AG20443 (cell line): ENCODE results near the gene TMEM254.
"Not testable (repeated sequence)": the region's sequence is repeated elsewhere in the genome, so short reads cannot be mapped to it uniquely, and the experiment has no call there.

Experiments used
- DNase-seq: peaks from one replicate; pipeline ENCODE4 v3.0.0; 2012; ENCODE audit warnings: low spot score, mixed read lengths

TMEM254 gene

GRCh38 chr10:80077869-80078447 lies 507 bp upstream of the TMEM254 start:
- no peak for DNase-seq

- no peak for DNase-seq
These were observed 851 bp downstream of the TMEM254 start for GRCh38 chr10:80079312-80079719.

GRCh38 chr10:80081026-80081425 lies 2.6 kb downstream of the TMEM254 start:
- DNase-seq: no peak

GRCh38 chr10:80081801-80082750 lies 3.6 kb downstream of the TMEM254 start:
- DNase-seq: no peak

GRCh38 chr10:80090121-80090520 lies 11.7 kb downstream of the TMEM254 start:
- DNase-seq: no peak

GRCh38 chr10:80094231-80094630 lies 15.8 kb downstream of the TMEM254 start:
- no peak for DNase-seq

- not testable (repeated sequence) for DNase-seq
These were observed 19.8 kb downstream of the TMEM254 start for GRCh38 chr10:80098272-80098671.

- not testable (repeated sequence) for DNase-seq
These were observed 20.8 kb downstream of the TMEM254 start for GRCh38 chr10:80099295-80099694.

GRCh38 chr10:80100116-80100515 lies 21.7 kb downstream of the TMEM254 start:
- no peak for DNase-seq

GRCh38 chr10:80100861-80101695 lies 22.6 kb downstream of the TMEM254 start:
- no peak for DNase-seq

- DNase-seq: peak; percentile 81
These were observed 25.8 kb downstream of the TMEM254 start for GRCh38 chr10:80104066-80104926.

- no peak for DNase-seq
These were observed 30.2 kb downstream of the TMEM254 start for GRCh38 chr10:80108576-80109239.

GRCh38 chr10:80110986-80111385 lies 32.5 kb downstream of the TMEM254 start:
- DNase-seq: no peak

- DNase-seq: no peak
These were observed 40.2 kb downstream of the TMEM254 start for GRCh38 chr10:80118669-80119068.

GRCh38 chr10:80122110-80122710 lies 43.7 kb downstream of the TMEM254 start:
- DNase-seq: no peak

- peak; percentile 17 for DNase-seq
These were observed 44.3 kb downstream of the TMEM254 start for GRCh38 chr10:80122746-80123145.

GRCh38 chr10:80126876-80127275 lies 48.4 kb downstream of the TMEM254 start:
- DNase-seq: no peak

GRCh38 chr10:80131499-80131901 lies 53.0 kb downstream of the TMEM254 start:
- no peak for DNase-seq

GRCh38 chr10:80132299-80133139 lies 54.1 kb downstream of the TMEM254 start, which contains the start of gene PLAC9:
PLAC9 (plus strand) TSS chr10:80132730; CDS start chr10:80132763, 33 bp downstream.
- peak; percentile 85 for DNase-seq
